ENCODE data around the gene PDCD6IP.
A peak's percentile ranks its signal among the peaks of the same experiment; 100 is the strongest.

The PDCD6IP gene

DNA sequence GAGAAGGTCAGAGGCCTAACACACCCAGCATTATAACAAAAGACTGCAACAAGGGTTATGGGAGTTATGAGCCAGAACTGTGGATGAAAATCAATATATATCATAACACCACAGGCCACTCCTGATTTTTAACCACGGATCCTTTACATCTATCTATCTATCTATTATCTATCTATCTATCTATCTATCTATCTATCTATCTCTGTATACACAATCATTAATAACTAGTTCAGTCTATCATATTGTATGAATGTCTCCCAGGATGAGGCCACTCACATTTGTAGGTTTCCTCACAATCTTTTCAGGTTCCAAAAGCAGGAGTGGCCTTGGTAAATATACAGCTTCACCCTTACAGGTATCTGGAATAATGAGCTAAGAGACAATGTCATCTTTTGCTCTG, 94.2 kb downstream of the PDCD6IP start:
- DNase-seq (ENCODE audit: low read depth): no peak

DNA sequence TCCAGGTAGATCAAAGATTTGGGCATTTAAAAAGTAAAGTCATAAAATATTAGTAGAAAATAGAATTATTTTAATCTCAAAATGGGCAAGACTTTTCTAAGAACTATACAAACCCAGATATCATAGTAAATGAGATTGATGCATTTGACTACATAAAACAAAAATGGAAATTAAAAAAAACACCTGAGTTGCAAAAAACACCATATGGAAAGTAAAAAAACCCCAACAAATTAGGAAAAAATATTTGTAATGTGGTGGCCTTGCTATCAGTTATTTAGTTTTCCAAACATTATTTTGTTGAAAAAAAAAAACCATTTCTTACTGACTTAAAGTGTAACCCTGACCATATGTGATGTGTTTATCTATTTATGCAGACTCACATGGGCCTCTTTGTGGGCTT, 97.2 kb downstream of the PDCD6IP start:
- DNase-seq (ENCODE audit: low read depth): no peak

DNA sequence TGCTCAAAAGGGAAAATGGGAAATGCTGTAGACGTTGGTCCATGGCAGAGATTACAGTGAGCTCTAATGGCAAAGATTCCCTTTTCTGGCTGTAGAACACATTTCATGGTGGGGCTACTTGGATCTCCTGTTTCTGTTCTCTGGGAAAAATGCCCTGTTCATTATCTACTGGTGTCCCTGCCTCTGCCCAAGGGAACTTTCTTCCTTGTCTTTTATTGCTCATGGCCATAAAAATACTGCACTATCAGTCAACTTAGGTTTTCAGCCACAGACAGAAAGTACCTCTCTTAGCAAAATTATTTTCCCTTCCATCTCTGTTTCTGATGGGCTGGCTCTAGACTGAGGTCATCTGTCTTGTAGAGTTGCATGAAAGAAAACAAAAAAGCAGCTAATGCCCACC, 98.9 kb downstream of the PDCD6IP start:
- no peak for DNase-seq (ENCODE audit: low read depth)

DNA sequence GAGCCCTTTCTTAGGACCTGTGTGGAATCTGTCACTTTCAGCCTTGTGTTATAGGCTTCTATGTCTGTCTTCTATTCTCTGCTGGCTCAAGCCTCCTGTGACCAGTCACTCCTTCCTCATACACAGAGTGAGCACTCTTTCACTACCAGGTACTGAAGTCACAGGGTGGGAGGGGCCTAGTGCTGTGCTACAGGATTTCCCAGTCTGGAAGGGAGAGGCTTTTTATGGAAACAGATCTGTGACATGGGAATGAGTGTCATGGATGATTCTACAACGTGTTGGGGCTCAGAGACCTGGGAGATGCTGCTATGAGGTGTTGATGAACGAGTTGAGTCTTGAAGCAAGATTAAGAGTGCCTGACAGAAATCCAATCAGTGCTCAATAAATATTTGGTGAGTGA, 100.5 kb downstream of the PDCD6IP start:
- DNase-seq (ENCODE audit: low read depth): no peak

DNA sequence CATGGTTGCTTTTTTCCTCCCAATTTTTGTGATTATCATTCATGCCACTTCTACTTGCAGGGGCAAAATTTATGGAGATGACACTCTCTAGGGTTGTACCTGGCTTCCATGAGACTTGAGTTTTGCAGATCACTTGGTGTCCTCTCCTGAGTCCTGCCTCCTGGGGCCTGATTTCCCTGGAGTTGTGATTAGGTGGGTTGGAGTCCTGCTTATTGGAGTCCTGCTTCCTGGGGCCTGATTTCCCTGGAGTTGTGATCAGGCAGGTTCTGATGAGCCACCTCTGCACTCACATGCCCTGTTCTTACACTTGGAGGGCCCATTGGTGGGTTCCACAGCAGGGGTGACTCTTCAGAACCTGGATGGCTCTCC, 102.0 kb downstream of the PDCD6IP start:
- DNase-seq (ENCODE audit: low read depth): no peak

DNA sequence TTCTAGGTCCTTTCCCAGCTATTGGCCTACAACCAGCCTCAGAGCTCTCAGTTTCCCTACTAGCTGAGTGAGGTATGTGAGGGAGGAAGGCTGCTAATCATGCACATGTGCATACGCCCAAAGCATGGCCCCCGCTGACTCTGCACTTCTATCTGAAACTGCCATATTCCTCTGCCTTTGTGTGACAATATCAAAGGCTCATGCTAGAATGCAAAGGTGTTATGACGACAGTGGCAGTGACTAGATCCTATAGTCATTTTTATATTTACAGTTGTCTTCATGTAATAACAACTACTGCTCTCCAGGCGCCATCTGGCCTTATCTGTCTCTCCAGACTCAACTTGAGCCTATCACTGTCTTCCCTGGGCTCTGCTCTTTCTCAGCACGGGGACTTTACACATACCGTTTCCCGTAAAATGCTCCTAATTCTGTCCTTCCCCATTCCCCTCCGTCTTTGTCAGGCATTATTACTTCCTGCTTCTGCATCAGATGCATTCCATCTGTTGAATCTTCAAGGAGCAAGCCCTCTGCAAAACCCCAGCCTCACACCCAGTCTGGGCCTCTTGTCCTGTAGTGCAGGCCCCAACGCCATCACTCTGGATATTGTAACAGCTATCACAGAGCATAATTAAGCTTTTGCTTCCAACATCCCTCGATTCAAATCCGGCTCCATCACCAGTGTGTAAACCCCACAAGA, 102.5 kb downstream of the PDCD6IP start:
- no peak for DNase-seq (ENCODE audit: low read depth)

DNA sequence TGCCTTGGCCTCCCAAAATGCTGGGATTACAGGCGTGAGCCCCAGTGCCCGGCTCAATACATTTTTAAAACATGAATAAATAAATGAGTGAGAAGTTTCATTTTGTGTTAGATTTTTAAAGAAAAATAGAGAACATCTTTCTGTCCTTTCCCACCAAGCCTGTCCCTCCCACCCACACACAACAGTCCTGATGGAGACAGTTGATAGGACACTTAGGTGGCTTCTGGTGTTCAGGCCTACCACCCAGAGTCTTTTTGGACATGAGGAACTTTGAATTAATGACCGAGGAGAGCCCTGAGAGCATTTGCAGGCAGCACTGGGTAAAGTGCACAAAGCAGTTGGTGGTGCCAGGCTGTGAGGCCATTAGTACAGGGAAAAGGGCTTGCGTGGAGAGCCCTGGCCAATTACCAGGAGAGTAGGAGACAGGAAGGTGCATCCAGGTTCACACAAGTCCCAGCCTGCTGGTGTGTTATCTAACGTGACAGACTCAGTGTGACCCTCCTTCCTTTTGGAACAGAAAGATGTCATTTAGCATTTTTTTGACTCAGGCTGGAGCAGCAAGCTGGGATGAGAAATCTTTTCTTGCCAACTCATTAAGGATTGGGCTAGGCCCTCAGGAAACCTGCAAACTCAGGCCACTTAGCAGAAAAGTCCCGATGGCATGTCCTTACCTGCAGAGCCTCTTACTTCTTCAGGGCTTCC, 103.6 kb downstream of the PDCD6IP start:
- no peak for DNase-seq (ENCODE audit: low read depth)

DNA sequence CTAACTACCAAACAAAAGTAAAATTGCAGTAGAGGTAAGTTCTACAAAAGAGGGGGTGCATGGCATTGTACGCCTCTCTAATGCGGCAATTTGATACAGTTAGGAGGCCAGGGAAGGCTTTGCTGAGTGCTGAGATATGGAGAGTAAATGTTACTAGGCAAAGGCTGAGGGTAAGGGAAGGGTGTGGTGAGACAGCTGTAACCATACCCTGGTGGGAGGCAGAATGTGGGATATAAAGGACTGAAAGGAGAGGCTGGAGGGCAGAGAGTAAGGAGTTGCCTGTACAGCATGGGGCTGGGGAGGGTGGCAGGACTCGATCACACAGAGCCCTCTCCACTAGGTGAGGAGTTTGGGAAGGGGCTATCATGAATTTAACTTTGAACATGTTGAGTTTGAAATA, 106.3 kb downstream of the PDCD6IP start:
- DNase-seq (ENCODE audit: low read depth): no peak

DNA sequence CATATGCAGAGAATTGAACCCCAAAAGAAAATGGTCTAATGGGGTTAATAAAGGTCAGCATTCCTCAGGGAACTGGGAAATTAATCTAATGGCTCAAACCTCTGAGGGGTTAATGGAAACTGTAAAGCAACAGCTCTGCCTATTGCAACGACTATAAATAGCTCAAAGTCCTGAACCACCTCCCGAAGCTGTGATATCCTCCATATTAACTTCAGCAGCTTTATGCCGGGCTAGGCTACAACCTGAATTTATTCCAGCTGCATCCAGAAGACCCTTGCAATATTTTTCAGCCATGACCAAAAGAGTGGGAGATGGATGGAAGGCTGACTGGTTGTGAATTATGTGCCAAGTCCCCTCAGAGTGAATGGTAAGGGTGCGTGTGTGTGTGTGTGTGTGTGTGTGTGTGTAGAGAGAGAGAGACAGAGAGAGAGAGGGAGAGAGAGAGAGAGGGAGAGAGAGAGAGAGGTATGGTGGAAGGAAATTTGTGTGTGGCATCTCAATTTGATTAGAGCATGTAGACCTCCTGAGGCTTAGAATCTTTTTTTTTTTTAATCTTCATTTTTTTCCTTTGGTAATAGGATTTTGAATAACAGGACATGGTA, 109.9 kb downstream of the PDCD6IP start:
- no peak for DNase-seq (ENCODE audit: low read depth)

DNA sequence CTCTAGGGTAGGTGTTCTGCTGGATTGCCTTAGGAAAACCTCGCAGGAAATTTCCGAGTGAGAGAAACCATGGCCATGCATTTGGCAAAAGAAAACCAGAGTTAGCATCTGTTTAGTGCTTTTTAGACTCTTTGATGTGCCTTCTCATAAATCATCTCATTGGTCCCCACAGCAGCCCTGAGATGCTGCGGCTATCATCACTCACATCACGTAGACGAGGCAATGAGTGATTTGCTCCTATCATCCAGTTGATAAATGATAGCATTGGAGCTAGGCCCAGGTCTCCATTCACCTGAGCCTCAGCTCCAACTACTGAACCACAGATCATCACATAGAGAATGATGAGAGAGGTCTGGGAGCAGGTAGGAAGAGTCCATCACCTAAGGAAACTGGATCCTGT, 111.1 kb downstream of the PDCD6IP start:
- DNase-seq (ENCODE audit: low read depth): no peak

DNA sequence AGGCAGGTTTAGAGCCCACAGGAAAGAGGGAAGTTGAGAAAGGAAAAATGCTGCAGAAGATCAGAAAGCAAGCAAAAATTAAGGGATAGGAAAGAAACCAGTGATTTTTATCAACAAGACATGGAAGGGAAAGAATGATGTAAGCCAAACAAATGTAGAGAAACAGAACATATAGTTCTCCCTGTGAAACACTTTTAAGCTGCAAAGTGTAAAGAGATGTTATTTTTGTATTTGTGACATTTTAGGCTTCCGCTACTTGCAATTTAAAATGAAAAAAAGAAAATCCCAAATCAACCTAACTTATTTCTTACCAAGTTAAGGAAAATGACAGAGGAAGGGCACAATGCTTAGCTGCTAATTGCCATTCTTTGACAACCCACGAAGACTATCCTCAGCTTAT, 111.6 kb downstream of the PDCD6IP start:
- DNase-seq (ENCODE audit: low read depth): no peak

DNA sequence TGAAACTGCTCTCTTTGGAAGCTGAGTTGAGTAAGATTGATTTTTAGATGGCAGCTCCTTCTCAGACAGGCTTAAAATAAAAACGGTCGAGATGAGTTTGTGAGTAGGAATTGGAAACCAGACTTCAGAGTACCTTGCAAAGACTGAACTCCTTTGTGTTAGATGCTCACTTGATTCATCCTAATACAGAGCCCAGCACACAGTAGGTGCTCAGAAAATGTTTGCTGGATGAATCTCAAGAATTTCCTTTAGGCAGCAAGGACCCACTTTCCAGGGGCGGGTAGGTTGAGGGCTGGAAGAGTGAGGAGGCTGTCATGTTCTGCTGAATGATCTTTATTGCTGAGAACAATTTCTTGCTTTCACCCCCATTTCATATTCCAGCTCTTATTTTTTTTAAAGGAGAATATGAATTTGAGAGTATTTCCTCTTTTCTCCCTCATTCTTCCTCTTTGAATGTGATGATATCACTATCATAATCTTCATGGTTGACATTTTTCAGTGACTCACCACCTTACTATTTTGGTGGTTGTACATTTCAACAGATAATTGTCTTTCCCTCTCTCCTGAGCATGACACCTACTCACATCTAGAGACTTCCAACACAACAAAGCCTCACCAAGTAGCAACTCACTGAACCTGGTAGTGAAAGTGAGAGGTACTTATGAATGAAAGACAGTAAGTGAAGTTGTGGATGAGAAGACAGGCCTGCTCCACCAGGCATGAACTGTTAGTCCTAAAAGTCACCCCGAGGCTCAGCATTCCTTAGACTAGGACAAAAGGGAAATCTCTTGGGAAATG, 113.3 kb downstream of the PDCD6IP start:
- DNase-seq (ENCODE audit: low read depth): peak; percentile 79

DNA sequence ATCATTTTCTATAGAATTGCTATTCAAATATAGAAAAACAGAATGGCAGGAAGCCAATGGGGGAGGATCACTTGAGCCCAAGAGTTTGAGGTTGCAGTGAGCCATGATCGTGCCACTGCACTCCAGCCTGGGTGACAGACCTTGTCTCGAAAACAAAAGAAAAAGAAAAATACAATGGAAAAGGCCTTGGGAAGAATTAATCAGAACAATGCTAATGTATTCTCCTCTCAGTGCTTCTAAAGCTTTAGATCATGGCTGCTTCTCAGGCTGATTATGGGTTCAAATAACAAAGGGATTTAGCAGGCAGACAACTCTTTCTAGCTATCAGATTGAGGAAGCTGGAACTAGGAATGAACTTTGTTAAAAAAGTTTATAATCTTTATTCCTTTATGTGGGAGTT, 115.8 kb downstream of the PDCD6IP start:
- DNase-seq (ENCODE audit: low read depth): no peak

DNA sequence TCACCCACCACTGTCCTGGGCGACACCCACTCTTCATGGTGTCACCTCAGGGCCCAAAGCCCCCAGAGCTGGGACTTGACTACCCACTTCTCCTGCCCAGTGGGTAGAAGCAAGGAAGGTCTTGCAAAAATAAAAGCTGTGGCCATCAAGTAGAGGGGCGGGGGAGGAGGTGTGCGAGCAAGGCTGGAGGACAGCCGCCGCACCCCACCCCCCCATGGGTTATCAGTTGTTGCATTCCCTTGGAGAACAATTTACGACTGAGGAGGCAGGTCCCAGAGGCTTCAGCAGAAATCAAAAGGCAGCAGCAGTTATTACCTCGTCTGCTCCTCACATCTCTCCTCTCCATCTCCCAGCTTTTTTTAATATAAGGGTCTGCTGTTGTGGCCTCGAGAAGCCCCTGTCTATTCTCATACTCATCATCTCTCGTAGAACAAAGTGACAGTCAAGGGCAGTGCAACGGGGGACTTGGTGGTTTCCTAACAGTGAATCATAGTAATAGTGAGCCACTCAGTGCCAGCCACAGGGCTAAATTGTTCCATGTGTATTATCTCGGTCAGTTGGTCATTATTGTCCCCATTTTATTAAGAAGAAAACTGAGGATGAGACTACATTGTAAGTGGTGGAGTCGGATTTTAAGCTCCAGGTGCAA, 116.4 kb downstream of the PDCD6IP start:
- no peak for DNase-seq (ENCODE audit: low read depth)

DNA sequence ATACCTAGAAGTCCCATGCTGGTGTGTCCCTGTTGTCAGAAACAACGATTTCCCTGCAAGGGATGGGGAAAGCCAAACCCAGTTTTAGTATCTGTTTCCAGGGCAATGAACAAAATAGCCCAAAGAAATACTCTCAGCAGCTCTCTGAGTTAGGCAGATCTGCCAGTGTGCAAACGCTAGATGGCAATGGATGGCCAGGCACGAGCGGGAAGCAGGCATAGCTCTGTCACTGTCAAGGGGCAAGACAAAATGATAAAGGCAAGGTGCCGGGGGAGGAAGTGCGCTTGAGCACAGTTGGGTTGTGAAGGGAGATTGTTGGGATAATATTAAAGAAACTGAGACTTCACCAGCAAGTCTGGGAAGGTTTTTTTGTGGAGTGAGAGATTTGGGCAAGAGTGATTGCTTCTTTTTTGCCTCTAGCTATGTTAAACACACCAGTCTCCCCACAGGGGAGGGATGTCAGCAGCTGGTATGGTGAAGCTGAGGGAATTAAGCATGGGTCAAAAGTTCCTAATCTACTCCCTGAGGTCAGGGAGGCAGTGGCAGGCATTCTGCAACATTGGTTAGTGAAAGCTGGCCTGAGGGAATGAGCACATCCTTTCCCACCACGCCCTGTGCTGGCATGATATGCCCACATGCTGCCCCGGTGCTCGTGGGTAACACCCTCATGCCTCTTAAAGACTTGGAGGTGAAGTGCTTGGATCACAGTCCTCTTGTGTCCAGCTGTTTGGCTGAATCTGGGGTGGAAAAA, 117.5 kb downstream of the PDCD6IP start:
- peak; percentile 7 for DNase-seq (ENCODE audit: low read depth)

DNA sequence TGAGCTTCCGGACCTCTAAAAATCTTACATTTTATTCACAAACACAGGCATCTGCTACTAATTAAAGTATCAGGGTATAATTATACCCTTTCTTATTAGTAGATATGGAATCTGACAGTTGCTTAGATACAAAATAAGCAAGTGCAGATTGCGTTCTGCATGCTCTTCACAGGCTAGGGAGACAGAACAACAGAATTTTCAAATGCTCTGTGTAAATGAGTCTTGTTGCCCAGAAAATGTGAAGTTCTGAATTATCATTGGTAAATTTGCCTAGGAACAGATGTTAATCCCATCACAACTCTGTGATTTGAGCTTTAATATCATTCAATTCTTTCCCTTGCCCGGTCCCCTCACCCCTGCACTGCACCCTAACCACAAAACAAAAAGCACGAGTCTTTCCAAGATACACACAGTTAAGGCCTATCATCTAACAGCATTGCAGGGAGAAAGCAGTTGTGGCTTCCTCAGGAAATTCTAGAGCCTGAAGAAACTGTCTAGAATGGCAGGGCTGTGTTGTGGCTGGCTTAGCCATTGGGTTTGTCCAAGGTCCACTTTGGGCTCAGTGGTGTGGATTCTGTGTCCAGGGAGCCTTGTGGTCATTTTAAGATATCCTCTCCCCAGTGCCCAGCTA, 119.8 kb downstream of the PDCD6IP start:
- DNase-seq (ENCODE audit: low read depth): no peak

Measured in amniotic epithelial cell (primary cell).